NCI-H1436 treated with DMSO at 0.1 percent for 48 hours (cell line): ENCODE measurements around the gene IVD.

Experiments
- DNase-seq: peaks from one replicate; lab custom pipeline; 2025; lab: John Stamatoyannopoulos, UW

The IVD gene

DNA sequence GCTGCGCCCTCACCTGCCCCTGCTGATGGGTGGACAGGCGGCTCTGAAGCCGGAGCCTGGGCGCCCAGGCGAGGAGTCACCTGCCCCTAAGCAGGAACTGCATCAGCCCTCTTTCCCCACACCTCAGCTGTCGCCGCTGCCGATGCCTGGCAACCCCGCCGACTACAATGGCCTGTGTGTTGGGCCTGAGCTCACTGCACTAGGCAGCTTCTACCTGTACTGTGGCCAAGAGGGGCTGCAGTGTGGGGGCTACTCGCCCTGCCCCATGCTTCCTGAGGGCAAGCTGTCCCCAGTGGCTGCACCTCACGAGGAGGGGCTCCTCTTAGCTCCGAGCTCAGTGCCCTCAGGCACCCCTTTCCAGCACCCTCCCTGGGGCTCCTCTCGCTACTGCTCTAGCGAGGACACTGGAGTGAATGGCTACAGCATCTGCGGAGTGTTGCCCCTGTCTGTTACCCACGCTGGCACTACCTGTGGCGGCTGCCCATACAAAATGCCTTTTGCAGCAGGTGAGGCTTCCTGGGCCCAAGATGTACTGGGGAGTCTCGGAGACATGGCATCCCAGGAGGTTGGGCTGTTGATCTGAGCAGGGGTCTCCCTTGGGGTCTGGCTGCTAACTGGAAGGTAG is 53.9 kb downstream of the IVD start:
- DNase-seq = no peak

DNA sequence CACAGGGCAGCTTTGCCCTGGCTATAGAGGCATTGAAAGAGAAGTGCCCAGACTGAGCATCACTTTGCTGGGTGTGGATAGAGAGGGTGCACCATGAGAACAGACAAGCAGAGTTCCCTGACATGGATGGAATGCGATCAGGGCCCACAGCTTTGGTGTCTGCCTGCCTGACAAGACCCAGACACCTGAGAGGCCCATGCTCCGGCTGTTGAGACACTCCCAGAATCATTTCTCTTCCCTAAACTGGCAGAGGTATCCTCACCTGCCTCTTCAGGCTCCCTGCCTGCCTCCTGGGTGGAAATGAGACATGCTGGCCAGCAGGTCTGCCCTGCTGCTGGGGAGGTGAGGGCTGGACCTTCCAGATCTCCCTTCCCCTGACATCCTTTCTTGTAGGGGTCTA is 54.8 kb downstream of the IVD start:
- no peak for DNase-seq

DNA sequence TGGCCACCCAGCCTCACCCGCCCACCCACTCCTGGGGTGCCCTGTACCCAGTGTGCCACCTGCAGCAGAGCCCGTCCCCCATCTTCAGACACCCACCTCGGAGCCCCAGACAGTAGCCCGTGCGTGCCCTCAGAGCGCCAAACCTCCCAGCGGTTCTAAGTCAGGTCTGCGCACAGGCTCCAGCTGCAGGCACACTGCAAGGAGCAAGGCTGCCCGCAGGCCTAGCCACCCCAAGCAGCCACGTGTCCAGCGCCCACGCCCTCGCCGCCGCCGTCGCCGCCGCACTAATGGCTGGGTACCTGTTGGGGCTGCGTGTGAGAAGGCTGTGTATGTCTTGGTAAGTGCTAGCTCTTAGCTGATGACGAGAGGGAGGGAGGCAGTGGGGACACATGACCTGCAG is 56.4 kb downstream of the IVD start:
- DNase-seq = no peak

DNA sequence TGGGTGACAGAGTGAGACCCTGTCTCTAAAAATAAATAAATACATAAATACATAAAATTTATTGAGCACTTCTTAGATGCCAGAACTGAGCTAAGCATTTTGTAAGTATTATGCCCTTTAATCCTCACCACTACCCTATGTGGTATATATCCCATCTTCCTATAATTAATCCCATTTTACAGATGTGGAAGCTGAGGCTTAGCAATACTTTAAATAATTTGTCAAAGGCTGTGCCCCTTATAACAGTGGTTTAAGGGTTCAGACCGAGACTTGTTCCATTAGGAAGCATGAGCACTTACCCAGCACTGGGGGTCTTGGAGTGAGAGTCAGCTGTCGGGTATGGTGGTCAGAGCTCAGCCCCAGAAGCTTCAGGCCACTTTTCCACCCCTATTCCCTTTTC is 57.7 kb downstream of the IVD start:
- no peak for DNase-seq

DNA sequence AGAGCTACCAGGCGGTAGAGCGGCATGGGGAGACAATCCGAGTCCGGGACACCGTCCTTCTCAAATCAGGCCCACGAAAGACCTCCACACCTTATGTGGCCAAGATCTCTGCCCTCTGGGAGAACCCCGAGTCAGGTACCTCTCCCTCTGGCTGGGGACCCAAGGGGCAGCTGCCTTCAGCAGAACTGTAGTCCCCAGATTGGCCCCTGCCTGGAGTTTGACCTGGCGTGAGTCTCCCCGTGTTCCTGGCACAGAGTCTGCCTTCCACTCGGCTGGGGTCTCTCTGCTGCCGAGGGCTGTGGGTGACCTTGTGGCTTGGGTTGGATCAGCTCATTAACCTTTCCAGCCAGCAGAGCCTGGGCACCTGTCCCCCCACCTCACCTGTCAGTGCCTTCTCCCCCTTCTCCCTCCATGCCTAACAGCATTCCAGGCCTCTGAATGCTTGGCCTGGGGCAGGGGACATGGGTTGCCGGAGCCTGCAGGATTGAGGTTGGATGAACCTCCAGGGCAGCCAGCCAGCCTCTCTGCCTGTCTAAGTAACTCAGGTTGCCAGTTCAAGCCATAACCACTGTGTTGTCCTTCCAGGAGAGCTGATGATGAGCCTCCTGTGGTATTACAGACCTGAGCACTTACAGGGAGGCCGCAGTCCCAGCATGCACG is 58.4 kb downstream of the IVD start:
- DNase-seq = no peak

DNA sequence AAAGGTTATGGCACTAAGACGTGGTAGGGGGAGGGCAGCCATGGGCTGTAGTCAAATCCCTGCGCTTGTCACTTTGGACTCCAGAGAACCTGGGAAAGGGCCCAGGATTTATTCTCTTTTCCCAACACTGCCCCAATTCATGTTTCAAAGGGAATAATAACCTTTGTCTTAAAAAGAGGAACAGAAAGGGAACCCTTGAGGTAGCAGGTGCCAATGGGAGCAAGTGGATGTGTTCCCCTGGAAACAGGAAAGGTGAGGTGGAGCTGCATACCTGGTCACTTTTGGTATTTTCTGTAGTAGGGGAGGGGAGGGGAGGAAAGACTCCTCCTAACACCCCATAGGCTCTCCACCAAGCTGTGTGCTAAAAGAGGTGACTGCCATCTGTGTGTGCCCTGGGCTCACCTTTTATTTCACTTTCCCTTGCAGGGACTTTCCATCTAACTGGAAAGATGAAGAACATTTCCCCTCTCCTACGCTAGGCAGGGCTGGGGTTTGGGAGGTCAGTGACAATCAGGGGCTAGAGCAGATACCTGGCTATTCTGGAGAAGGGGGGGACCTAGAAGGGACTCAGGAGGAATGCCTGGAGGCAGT is 59.1 kb downstream of the IVD start:
- DNase-seq = no peak

DNA sequence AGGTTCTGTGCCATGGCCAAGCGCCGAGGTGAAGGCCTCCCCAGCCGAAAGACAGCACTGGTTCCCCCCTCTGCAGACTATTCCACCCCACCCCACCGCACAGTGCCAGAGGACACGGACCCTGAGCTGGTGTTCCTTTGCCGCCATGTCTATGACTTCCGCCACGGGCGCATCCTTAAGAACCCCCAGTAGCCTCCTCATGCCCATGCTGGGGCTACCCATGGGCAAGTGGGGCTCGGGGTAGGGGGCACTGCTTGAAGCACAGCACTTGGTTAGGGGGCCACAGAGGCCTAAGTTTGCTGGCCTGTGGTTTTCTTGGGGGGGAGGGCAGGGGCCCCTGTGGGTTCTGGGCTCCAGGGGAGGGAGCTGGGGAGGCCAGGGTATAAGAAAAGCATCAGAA is 60.3 kb downstream of the IVD start:
- no peak for DNase-seq

DNA sequence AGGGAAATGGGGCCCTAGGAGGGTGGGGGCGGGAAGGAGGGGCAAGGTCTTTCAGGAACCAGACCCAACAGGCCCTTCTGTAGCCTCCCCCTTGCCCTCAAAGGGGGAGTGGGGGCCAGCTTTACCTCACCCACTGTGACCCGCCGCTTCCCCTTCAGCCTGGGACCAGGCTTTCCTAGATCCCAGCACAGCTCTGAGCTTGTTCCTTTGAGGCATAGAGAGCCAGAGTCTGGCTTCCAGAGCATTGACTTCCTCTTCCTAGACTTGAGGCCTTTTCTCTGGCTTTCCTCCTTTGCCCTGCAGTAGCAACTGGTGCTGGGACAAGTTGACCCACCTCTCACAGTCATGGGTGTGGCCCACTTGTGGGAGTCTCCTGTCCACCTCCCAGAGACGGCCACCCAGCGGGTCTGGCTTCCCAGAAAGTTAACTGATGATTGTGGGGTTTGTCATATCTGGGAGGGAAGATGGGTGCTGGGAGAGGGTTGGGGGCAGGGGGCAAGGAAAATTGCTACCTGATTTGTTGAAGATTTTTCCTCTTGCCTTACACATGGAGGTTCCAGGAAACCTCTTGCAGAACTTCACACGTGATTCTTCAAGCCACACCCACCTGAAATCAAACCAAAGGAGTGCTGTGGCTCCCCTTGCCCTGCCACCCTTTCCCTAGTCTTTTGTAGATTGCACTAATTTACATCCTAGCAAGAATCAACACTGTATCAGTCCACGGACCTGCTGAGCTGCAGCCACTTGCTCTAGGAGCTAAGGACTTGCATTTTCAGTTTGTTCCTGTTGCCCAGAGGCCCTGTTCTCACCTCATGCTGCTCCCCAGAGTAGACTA is 61.0 kb downstream of the IVD start:
- DNase-seq = no peak

DNA sequence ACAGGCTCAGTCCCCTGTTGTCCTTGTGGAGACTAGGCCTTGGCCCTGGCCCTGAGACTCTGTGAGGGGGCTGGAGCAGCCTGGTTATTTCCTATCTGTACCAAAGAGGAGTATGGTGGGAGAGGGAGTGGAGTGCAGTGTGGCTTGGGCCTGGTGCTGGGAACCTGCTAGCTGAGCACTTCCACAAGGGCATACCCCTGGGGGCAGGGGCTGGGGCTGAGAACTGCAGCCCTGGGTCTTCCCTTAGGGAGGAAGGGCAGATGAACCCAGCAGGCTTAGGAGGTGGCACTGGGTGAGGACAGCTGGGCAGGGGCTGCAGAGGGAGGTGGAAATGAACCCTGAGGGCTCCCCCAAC is 61.6 kb downstream of the IVD start:
- no peak for DNase-seq

DNA sequence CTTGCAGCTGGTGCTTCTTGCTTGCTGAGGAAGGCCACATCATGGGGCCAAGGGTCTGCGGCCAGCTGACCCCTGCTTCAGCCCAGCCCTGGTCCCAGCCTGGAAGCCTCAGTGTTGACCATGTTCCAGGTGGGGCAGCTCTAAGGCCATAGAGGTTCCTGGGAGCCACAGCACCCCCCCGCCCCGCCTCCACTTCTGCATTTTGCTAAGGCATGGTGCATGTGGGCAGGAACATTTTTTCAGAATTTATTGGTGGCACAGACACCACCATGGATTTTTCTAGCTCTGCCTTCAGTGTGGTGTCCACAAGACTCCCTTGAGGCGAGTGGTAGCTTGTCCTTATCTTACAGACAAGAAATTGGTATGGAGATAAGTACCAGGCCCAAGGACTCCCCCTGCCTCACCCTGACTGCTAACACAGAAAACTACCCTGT is 63.3 kb downstream of the IVD start:
- DNase-seq = no peak

DNA sequence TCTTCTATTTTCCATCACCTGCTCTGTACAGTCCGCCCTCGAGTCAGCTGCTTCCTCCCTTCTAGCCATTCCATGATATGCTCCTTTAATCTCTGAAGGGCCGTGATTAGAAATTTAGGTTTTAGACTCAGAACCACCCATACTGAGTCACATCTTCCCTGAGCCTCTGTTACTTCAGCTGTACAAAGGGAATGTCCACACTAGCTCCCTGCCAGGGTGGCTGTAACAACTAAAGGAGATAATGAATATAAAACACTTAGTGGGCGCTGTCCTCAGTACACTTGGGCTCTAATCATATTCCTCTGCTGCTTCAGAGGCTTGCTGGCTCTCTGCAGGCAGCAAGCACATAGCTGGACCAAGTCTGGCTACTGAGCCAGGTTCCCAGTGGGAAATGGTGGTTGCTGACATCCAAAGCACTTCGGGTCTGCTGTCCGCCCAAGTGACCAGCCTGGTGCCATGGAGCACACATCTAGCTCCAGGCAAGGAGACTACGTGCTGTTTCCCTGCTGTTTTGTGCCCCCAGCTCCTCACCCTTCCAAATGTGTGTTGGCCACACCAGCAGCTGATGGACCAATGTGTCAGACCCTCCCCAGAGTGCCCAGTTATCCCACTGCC is 64.3 kb downstream of the IVD start:
- no peak for DNase-seq

DNA sequence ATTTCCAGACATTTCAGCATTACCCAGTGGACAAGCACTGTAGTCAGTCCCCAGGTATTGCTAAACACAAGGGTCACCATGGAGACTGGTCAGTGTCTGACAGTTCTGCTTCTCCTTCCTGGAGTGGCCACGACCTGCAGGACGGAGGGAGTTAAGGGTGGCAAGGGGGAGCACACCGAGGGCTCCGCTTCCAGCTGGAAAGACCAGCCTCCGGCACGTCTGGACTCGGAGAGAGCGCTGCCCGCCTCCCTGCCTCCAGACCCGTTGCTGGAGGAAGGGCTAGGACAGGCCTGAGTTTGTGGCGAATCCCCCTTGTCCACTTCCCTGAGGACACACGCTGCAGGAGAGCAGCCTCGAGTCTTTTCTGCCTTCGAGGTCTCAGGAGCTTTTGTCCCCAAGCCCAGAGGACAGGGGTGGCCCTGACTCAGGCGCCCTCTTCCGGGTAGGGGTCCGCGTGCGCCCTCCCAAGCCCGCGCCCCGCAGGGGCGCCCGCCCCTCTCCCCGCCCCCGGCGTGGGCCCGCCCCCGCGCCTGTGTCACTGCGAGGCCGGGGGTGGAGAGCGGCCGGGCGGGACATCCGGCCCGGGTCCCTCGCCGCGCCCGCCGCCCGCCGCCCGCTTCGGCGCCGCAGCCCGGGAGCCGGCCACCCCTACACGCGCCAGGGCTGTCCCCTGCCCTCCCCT is 65.0 kb downstream of the IVD start, which contains the start of gene CHST14:
Gene CHST14 (plus strand): TSS at position 562 of the 682 bp plus-strand sequence. CDS start 230 bp downstream, outside the sequence.
- DNase-seq = no peak
